Measurements from ENCODE around the gene KCNH2. TPM values are rescaled to one million over a fixed set of nuclear protein-coding genes. Genes with fewer than 3 reads are reported as not detected.

KCNH2 gene
- total RNA-seq, 1 donor from 2014 or later = under 0.01 TPM

DNA sequence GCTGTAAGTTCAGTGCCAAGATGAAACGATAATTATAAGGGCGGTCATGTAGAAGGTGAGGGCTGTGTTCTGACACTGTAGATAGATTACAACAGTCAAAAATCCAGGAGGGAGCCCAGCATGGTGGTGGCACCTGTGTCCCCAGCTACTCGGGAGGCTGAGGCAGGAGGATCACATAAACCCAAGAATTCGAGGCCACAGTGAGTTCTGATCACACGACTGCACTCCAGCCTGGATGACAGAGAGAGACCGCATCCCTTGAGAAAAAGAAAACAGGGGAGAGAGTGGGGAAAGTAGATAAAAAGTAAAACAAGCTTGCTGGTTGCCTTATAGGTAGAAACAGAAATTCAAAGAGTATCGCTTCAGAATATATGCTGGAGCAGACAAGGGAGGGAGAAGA, 52.1 kb downstream of the KCNH2 start:
- H3K36me3 ChIP-seq (ENCODE audit: control insufficient read depth, insufficient read depth, low read length) = no peaks in the 10 kb centered on the region
- no peaks in the 10 kb centered on the region for H3K27me3 ChIP-seq (ENCODE audit: control insufficient read depth, insufficient read depth, low read length)
- no peak for TF ChIP-seq CTCF (IDR thresholded peaks at IDR 0.05; ENCODE audit: insufficient read depth, low read length, severe bottlenecking)
- DNase-seq (ENCODE audit: low read depth) (no peak), FAIRE-seq (no peak)
- H3K4me3 ChIP-seq (ENCODE audit: low read depth, low read length) = no peak overlapping the region

DNA sequence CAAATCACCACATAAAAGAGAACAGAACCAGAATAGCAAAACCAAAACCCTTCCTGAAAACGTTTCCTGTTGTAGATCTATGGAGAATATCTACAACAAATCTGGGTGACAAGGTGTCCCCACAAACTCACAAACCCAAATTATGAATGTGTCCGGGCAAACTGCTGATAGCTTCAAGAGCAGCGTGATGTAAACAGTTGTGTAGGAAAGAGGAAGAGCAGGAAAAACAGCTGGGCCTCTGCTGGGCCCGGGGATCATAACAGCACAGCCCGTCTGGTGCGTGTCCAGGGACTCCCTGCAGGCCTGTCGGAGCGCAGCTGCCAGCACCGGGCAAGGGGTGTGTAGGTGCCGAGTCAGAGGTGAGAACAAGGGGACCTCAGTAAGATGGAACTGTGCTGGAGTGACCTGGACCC, 53.7 kb downstream of the KCNH2 start:
- FAIRE-seq (no peak), DNase-seq (ENCODE audit: low read depth) (no peak)
- no peaks in the 10 kb centered on the region for H3K27me3 ChIP-seq (ENCODE audit: control insufficient read depth, insufficient read depth, low read length)

DNA sequence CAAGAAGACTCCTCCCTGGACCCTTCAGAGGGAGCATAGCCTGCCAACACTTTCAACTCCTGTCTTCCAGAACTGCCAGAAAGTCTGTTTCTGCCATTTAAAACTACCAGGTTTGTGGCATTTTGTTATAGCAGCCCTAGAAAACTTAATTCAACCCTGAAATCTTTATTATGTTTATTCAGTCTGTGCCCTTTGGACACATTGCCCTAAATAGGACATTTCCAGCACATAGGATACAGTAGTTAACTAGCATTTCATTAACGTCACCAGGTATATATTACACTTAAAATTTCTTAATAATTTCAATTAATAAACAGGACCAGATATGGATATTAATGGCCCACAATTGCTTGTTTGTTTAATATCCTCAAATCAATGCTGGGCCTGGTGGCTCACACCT, 54.3 kb downstream of the KCNH2 start:
- H3K27me3 ChIP-seq (ENCODE audit: control insufficient read depth, insufficient read depth, low read length) = peaks cover 2% of the 10 kb centered on the region
- DNase-seq (ENCODE audit: low read depth) (no peak), FAIRE-seq (no peak)
- H3K4me3 ChIP-seq (ENCODE audit: low read depth, low read length) = no peak overlapping the region
- no peaks in the 10 kb centered on the region for H3K36me3 ChIP-seq (ENCODE audit: control insufficient read depth, insufficient read depth, low read length)
- no peak for TF ChIP-seq CTCF (IDR thresholded peaks at IDR 0.05; ENCODE audit: insufficient read depth, low read length, severe bottlenecking)

More for the DNA sequence above, 53.7 kb downstream of the KCNH2 start:
- no peaks in the 10 kb centered on the region for H3K36me3 ChIP-seq (ENCODE audit: control insufficient read depth, insufficient read depth, low read length)
- TF ChIP-seq CTCF (IDR thresholded peaks at IDR 0.05; ENCODE audit: insufficient read depth, low read length, severe bottlenecking) = no peak
- no peak overlapping the region for H3K4me3 ChIP-seq (ENCODE audit: low read depth, low read length)

GRCh38 chr7:150923196-150923595, 54.9 kb downstream of the KCNH2 start:
- H3K36me3 ChIP-seq (ENCODE audit: control insufficient read depth, insufficient read depth, low read length) = no peaks in the 10 kb centered on the region
- H3K4me3 ChIP-seq (ENCODE audit: low read depth, low read length) = no peak overlapping the region
- DNase-seq (ENCODE audit: low read depth) (no peak), FAIRE-seq (no peak)
- TF ChIP-seq CTCF (IDR thresholded peaks at IDR 0.05; ENCODE audit: insufficient read depth, low read length, severe bottlenecking) = no peak
- H3K27me3 ChIP-seq (ENCODE audit: control insufficient read depth, insufficient read depth, low read length) = peaks cover 2% of the 10 kb centered on the region

- TF ChIP-seq CTCF (IDR thresholded peaks at IDR 0.05; ENCODE audit: insufficient read depth, low read length, severe bottlenecking) = no peak
Measured at GRCh38 chr7:150919160-150919559, 59.0 kb downstream of the KCNH2 start.

GRCh38 chr7:150918378-150918777, 59.7 kb downstream of the KCNH2 start:
- Histone ChIP-seq H3K36me3 (ENCODE audit: control insufficient read depth, insufficient read depth, low read length) (no peaks in the 10 kb centered on the region), H3K27me3 (ENCODE audit: control insufficient read depth, insufficient read depth, low read length) (peaks cover 2% of the 10 kb centered on the region)
- TF ChIP-seq CTCF (IDR thresholded peaks at IDR 0.05; ENCODE audit: insufficient read depth, low read length, severe bottlenecking) = no peak

More at GRCh38 chr7:150919160-150919559, 59.0 kb downstream of the KCNH2 start:
- DNase-seq (ENCODE audit: low read depth) = no peak
- Histone ChIP-seq H3K27me3 (ENCODE audit: control insufficient read depth, insufficient read depth, low read length) (peaks cover 2% of the 10 kb centered on the region), H3K36me3 (ENCODE audit: control insufficient read depth, insufficient read depth, low read length) (no peaks in the 10 kb centered on the region), H3K4me3 (ENCODE audit: low read depth, low read length) (no peak overlapping the region)
- FAIRE-seq = no peak

More at GRCh38 chr7:150918378-150918777, 59.7 kb downstream of the KCNH2 start:
- FAIRE-seq (no peak), DNase-seq (ENCODE audit: low read depth) (no peak)
- H3K4me3 ChIP-seq (ENCODE audit: low read depth, low read length) = no peak overlapping the region
